Smooth muscle cell (in vitro differentiated cells): ENCODE measurements around the gene OR6C68. TPM values are rescaled to one million over a fixed set of nuclear protein-coding genes. Genes with fewer than 3 reads are reported as not detected.
"Not testable (repeated sequence)": the region's sequence is repeated elsewhere in the genome, so short reads cannot be mapped to it uniquely, and the experiment has no call there.

ENCODE experiments used
- DNase-seq: peaks from one replicate; lab custom pipeline; 2025; ENCODE audit not compliant: unreplicated experiment; lab: John Stamatoyannopoulos, UW
- H2AFZ ChIP-seq: fragments of 200-600 bp; sonication (generic); 2 replicates; pipeline ENCODE4 v1.6.0; 2016; ENCODE audit warnings: antibody characterized with exemption, low read depth, mild to moderate bottlenecking
- H3F3A ChIP-seq: fragments of 200-600 bp; sonication (generic); 2 replicates; pipeline ENCODE4 v1.6.0; 2017; ENCODE audit warnings: antibody characterized with exemption, low read depth
- H3K27ac ChIP-seq: fragments of 200-600 bp; sonication (generic); 2 replicates; pipeline ENCODE4 v1.5.1; 2016; ENCODE audit warnings: low read depth, mild to moderate bottlenecking
- H3K27me3 ChIP-seq: fragments of 200-600 bp; sonication (generic); 2 replicates; pipeline ENCODE4 v1.6.1; 2016; ENCODE audit warnings: low read depth, mild to moderate bottlenecking
- H3K36me3 ChIP-seq: fragments of 200-600 bp; sonication (generic); 2 replicates; pipeline ENCODE4 v1.5.1; 2016; ENCODE audit warnings: low read depth
- H3K4me1 ChIP-seq: fragments of 200-600 bp; sonication (generic); 2 replicates; pipeline ENCODE4 v1.5.1; 2016; ENCODE audit warnings: low read depth
- H3K4me2 ChIP-seq: fragments of 200-600 bp; sonication (generic); 2 replicates; pipeline ENCODE4 v1.6.0; 2016; ENCODE audit warnings: mild to moderate bottlenecking
- H3K4me3 ChIP-seq: fragments of 200-600 bp; sonication (generic); 2 replicates; pipeline ENCODE4 v1.5.1; 2016; ENCODE audit warnings: mild to moderate bottlenecking
- H3K79me2 ChIP-seq: fragments of 200-600 bp; sonication (generic); 2 replicates; pipeline ENCODE4 v1.6.0; 2016; ENCODE audit warnings: low read depth, mild to moderate bottlenecking
- H3K9ac ChIP-seq: fragments of 200-600 bp; sonication (generic); 2 replicates; pipeline ENCODE4 v1.6.0; 2016; ENCODE audit warnings: low read depth
- H3K9me3 ChIP-seq: fragments of 200-600 bp; sonication (generic); replicated peaks from 2 replicates; pipeline ENCODE4 v1.5.1; 2016; ENCODE audit warnings: low read depth
- H4K20me1 ChIP-seq: fragments of 200-600 bp; sonication (generic); 2 replicates; pipeline ENCODE4 v1.6.0; 2016; ENCODE audit warnings: low read depth
- CTCF ChIP-seq: fragments of 200-600 bp; sonication (generic); IDR thresholded peaks from 2 replicates; pipeline ENCODE4 v1.5.1; 2017; ENCODE audit warnings: borderline replicate concordance, mild to moderate bottlenecking, antibody characterized with exemption; ENCODE audit not compliant: insufficient read depth, poor library complexity, severe bottlenecking
- WGBS: methylation state at CpG from one replicate; pipeline ENCODE4 v1.1.7; 2016; ENCODE audit warnings: low lambda C conversion rate; 5-methylcytosine and 5-hydroxymethylcytosine counted together
- polyA plus RNA-seq: library from polyadenylated mRNA; unstranded; fragments of >200 nt; fragmentation: Nextera tagmentation; extraction: Ambion mirVana; gene quantifications from 2 replicates; pipeline ENCODE4 v1.2.1, GENCODE V29; 2016
- total RNA-seq: library from RNA; depleted of rRNA; stranded (reverse); fragments of >200 nt; gene quantifications from 2 replicates; pipeline ENCODE4 v1.2.3, GENCODE V29; 2014

OR6C68 gene
- total and polyA plus RNA-seq, 2 experiments from 2014 or later, result not detected

GRCh38 chr12:55470088-55470829 is 21.9 kb upstream of the OR6C68 start, which contains the start of gene OR6C70:
Gene OR6C70 (minus strand): TSS chr12:55470138. CDS start chr12:55470138, 0 bp downstream.
- no peaks in the 10 kb centered on the region for H3K79me2 ChIP-seq
- no peaks in the 10 kb centered on the region for H4K20me1 ChIP-seq
- no peaks in the 10 kb centered on the region for H3K9me3 ChIP-seq
- H3K4me3 ChIP-seq, result no peak within 1 kb of the TSS
- H3K27me3 ChIP-seq, result no peaks in the 10 kb centered on the region
- H3K4me2 ChIP-seq, result no peak within 1 kb of the TSS
- no peak for DNase-seq
- H3K36me3 ChIP-seq, result no peaks in the 10 kb centered on the region
- H3K9ac ChIP-seq, result no peak within 1 kb of the TSS
- no peak within 1 kb of the TSS for H3K27ac ChIP-seq
- TF ChIP-seq CTCF, result no peak
- H3F3A ChIP-seq, result no peaks in the 10 kb centered on the region
- no peaks in the 10 kb centered on the region for H3K4me1 ChIP-seq
- WGBS, result 41% methylated on average over 3 of the region's 3 CpGs
- H2AFZ ChIP-seq, result no peak within 1 kb of the TSS

GRCh38 chr12:55472264-55472663 is 19.9 kb upstream of the OR6C68 start:
- Histone ChIP-seq H3K79me2 (no peaks in the 10 kb centered on the region), H3K36me3 (no peaks in the 10 kb centered on the region), H2AFZ (no peak overlapping the region), H3K27me3 (no peaks in the 10 kb centered on the region), H4K20me1 (no peaks in the 10 kb centered on the region), H3K4me3 (no peak overlapping the region), H3K9me3 (no peaks in the 10 kb centered on the region), H3K9ac (no peak overlapping the region), H3K4me2 (no peak overlapping the region), H3K27ac (no peak overlapping the region), H3K4me1 (no peaks in the 10 kb centered on the region), H3F3A (no peaks in the 10 kb centered on the region)
- no peak for DNase-seq
- TF ChIP-seq CTCF, result no peak
- WGBS, result 87% methylated on average over 1 of the region's 1 CpG

- not testable (repeated sequence) for H3K4me1 ChIP-seq, H3K27me3 ChIP-seq, H2AFZ ChIP-seq, H3K9me3 ChIP-seq, H3K27ac ChIP-seq, H3K36me3 ChIP-seq, DNase-seq, H3K4me2 ChIP-seq, H3K9ac ChIP-seq, H3F3A ChIP-seq, H3K79me2 ChIP-seq, H4K20me1 ChIP-seq, H3K4me3 ChIP-seq
- WGBS, result 100% methylated on average over 7 of the region's 29 CpGs
Observed at GRCh38 chr12:55479136-55479535, 13.0 kb upstream of the OR6C68 start.

- not testable (repeated sequence) for H2AFZ ChIP-seq, H3K27ac ChIP-seq, DNase-seq, H3K36me3 ChIP-seq, H3K4me1 ChIP-seq, H3K79me2 ChIP-seq, H3K27me3 ChIP-seq, H3K9ac ChIP-seq, H3K4me3 ChIP-seq, H4K20me1 ChIP-seq, H3K4me2 ChIP-seq, H3K9me3 ChIP-seq, H3F3A ChIP-seq
- WGBS, result 44% methylated on average over 9 of the region's 13 CpGs
Observed at GRCh38 chr12:55484284-55484683, 7.9 kb upstream of the OR6C68 start.
